Suprapubic skin (tissue), 4 donors: ENCODE data around the gene CENPX.

ENCODE experiments used
- CTCF ChIP-seq, 2 donors: fragments of 200-600 bp in 1 of 2; fragments of 450-650 bp in 1 of 2; sonication (generic) in 1 of 2; IDR thresholded peaks; one replicate each; pipeline ENCODE4 v1.5.1; 2016 to 2019; ENCODE audit warnings: antibody characterized with exemption in 2 of 2, mild to moderate bottlenecking in 1 of 2, moderate library complexity in 1 of 2
- EP300 ChIP-seq: sonication (generic); formaldehyde crosslinking; IDR thresholded peaks from one replicate; pipeline ENCODE4 v1.6.1; 2017; ENCODE audit warnings: antibody characterized with exemption
- POLR2A ChIP-seq, 2 donors: fragments of 450-650 bp; IDR thresholded peaks; one replicate each; pipeline ENCODE4 v1.6.1; 2017; ENCODE audit warnings: antibody characterized with exemption in 2 of 2, mild to moderate bottlenecking in 2 of 2, moderate library complexity in 2 of 2
- POLR2AphosphoS5 ChIP-seq, 3 donors: sonication (generic); formaldehyde crosslinking; IDR thresholded peaks; one replicate each; pipeline ENCODE4 v1.6.1; 2017; ENCODE audit warnings: antibody characterized with exemption in 3 of 3

GRCh38 chr17:82065193-82065637, 42.5 kb upstream of the CENPX start:
- TF ChIP-seq CTCF (IDR thresholded peaks at IDR 0.05) (no peak), EP300 (no peak), POLR2AphosphoS5 (IDR thresholded peaks at IDR 0.05) (no peak), POLR2A (IDR thresholded peaks at IDR 0.05) (no peak)
